GM19372 (cell line): ENCODE results near the gene HOMEZ.
"Not testable (repeated sequence)": the region's sequence is repeated elsewhere in the genome, so short reads cannot be mapped to it uniquely, and the experiment has no call there.

ENCODE experiments used
- ATAC-seq: cut with Tn5 transposase; IDR thresholded peaks from one replicate; pipeline ENCODE4 v1.9.1; 2021; ENCODE audit warnings: mild to moderate bottlenecking, low read depth, moderate library complexity; ENCODE audit not compliant: unreplicated experiment

The HOMEZ gene, protein sequence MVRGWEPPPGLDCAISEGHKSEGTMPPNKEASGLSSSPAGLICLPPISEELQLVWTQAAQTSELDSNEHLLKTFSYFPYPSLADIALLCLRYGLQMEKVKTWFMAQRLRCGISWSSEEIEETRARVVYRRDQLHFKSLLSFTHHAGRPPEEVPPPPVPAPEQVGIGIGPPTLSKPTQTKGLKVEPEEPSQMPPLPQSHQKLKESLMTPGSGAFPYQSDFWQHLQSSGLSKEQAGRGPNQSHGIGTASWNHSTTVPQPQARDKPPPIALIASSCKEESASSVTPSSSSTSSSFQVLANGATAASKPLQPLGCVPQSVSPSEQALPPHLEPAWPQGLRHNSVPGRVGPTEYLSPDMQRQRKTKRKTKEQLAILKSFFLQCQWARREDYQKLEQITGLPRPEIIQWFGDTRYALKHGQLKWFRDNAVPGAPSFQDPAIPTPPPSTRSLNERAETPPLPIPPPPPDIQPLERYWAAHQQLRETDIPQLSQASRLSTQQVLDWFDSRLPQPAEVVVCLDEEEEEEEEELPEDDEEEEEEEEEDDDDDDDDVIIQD

DNA sequence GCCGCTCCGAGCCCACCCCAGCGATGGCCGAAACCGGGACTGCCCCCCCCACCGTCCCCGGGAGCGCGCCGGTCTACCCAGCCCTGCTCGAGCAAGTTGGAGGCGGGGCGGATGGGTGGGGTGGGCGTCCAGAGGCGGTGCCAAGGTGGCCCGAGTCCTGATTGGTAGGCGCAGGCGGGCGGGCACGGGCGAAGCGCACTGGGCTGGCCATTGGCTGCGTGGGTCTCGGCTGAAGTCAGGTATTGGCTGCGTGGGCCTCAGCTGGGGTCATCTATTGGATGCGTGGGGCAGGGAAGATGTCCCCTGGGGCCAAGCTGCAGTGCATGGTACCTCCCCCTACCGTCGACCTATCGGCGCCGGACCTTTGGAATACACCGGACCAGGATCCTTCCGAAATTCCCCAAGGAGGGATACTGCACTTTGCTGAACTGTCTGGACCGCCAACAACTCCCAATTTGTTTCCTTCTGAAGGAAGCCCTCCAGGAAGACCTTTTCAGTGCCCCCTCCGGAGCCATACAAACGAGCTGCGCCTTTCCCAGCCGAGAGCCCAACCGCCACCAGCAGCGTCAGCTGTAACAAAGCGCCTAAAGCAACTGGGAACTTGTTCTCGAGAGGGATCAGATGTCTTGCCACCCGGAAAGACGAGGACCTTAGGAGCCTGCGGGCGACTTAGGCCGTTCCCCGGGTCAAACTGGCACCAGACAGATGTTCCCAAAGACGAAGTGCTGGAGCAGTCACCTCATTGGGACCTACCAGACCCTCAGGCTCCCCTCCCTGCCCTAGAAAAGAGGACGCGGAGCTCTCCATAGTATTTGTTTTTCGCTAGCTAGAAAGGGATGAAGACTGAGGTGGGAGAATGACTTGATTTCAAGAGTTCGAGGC, at the start of gene HOMEZ:
TSS of gene HOMEZ (minus strand) at position 113 of the 882 bp plus-strand sequence. CDS start 180 bp downstream, outside the sequence.
- ATAC-seq = peak; percentile 98

DNA sequence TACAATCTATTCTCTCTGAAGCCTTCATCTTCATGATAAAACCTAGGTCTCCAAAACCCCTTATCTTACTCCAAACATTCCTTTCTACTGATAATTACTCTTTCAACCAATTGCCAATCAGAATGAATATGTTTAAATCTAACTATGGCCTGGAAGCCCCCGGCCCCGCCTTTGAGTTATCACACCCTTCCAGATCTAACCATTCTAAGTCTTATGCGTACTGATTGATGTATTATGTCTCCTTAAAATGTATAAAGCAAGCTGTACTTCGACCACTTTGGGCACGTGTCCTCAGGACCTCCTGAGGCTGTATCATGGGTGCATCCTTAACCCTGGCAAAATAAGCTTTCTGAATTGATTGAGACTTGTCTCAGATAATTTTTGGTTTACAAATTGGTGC, 49.7 kb upstream of the HOMEZ start:
- no peak for ATAC-seq

- ATAC-seq = no peak
These were observed 42.2 kb upstream of the HOMEZ start for GRCh38 chr14:23327947-23328744.

DNA sequence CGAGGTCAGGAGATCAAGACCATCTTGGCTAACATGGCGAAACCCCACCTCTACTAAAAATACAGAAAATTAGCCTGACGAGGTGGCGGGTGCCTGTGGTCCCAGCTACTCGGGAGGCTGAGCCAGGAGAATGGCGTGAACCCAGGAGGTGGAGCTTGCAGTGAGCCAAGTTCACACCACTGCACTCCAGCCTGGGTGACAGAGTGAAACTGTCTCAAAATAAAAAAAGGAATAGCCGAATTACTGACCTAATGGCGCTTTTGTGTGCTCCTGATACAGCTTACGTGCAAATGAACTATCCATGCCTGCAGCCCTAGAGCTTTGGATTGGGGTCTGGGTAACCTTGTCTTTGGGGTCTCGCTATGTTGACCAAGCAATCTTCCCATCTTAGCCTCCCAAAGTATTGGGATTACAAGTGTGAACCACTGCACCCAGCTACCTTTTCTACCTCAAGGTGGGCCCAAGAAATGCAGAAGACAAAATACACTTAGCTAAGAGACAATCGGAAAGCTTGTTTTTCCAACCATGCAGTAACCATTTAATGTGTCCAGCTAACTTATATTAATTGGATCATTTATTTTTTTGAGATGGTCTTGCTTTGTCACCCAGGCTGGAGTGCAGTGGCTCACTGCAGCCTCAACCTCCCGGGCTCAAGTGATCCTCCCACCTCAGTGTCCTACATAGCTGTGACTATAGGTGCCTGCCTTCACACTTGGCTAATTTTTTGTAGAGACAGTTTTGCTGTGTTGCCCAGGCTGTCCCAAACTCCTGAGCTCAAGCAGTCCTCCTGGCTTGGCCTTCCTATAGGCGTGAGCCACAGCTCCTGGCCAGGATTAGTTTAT, 40.8 kb upstream of the HOMEZ start:
- ATAC-seq = no peak

DNA sequence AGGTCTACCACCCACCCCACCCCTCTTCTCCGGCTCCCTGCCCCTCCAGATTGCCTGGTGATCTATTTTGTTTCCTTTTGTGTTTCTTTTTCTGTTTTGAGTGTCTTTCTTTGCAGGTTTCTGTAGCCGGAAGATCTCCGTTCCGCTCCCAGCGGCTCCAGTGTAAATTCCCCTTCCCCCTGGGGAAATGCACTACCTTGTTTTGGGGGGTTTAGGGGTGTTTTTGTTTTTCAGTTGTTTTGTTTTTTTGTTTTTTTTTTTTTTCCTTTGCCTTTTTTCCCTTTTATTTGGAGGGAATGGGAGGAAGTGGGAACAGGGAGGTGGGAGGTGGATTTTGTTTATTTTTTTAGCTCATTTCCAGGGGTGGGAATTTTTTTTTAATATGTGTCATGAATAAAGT, 39.8 kb upstream of the HOMEZ start:
- not testable (repeated sequence) for ATAC-seq

GRCh38 chr14:23324993-23325392, 39.1 kb upstream of the HOMEZ start:
- ATAC-seq = no peak

DNA sequence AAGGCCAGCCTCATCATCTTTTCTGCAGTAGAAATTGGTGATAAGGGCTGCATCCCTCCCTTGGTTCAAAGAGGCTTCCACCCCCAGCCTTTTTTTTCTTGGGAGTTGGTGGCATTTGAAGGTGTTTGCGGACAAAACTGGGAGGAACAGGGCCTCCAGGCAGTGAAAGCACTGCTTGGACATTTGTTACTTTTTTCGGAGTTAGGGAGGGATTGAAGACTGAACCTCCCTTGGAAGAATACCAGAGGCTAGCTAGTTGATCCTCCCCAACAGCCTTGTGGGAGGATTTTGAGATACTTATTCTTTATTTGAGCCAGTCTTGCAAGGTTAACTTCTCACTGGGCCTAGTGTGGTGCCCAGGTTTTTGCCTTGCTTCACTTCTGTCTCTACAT, 38.5 kb upstream of the HOMEZ start:
- no peak for ATAC-seq

DNA sequence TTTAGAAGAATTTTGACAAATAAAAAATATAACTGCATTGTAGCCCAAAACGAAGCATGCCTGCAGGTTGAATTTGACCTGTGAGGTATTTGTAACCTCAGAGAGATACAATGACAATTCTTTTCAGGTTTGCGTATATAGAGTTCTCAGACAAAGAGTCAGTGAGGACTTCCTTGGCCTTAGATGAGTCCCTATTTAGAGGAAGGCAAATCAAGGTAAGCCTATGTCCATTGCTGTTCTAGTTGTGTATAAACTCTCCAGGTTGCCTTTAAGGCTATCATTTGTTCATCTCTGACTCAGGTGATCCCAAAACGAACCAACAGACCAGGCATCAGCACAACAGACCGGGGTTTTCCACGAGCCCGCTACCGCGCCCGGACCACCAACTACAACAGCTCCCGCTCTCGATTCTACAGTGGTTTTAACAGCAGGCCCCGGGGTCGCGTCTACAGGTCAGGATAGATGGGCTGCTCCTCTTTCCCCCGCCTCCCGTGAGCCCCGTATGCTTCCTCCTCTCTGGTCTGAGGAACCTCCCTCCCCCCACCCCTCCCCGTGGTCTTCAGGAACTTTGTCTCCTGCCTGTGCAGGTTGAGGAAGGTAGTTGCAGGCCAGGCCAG, 38.0 kb upstream of the HOMEZ start:
- ATAC-seq = no peak

GRCh38 chr14:23322568-23323517, 36.9 kb upstream of the HOMEZ start:
- ATAC-seq = no peak

- ATAC-seq = peak; percentile 5
These were observed 35.9 kb upstream of the HOMEZ start for GRCh38 chr14:23321572-23322547.

DNA sequence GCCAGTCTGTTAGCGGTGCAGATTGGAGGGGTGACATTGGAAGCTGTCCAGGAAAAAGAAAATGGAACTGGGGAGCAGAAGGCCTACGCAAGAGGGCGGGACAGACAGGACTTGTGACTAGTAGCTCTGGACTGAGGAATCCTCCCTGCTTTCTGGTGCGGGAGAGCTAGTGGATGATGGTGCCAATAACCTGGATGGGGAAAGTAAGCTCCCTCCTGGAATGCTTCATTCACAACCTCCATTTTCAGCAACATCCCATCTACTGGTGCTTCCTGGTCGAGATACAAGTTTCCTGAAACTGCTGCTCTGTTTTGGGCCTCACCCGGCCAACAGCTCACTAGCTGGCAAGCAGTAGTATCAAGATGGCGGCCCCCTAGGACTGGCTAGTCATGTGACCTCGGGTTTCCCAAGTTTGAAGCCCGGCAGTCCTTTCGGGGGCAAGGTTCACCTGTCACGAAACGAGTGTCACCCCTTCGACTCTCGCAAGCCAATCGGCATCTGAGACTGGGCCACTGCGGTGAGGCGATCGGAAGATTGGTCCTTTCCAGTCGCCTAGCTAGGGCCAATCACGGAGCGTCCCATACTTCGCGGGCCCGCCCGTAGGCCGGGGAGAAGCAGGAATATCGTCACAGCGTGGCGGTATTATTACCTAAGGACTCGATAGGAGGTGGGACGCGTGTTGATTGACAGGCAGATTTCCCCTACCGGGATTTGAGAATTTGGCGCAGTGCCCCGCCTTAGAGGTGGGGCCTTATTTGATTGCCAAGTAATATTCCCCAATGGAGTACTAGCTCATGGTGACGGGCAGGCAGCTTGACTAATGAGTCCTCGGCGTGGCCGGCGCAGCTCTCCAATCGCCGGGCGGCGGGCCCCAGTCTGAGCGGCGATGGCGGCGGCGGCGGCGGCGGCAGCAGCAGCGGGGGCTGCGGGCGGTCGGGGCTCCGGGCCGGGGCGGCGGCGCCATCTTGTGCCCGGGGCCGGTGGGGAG, 34.9 kb upstream of the HOMEZ start, which contains the start of gene PABPN1:
TSS of gene PABPN1 (plus strand) at position 874 of the 988 bp plus-strand sequence. CDS start at position 887, 13 bp downstream.
- ATAC-seq = peak; percentile 85

DNA sequence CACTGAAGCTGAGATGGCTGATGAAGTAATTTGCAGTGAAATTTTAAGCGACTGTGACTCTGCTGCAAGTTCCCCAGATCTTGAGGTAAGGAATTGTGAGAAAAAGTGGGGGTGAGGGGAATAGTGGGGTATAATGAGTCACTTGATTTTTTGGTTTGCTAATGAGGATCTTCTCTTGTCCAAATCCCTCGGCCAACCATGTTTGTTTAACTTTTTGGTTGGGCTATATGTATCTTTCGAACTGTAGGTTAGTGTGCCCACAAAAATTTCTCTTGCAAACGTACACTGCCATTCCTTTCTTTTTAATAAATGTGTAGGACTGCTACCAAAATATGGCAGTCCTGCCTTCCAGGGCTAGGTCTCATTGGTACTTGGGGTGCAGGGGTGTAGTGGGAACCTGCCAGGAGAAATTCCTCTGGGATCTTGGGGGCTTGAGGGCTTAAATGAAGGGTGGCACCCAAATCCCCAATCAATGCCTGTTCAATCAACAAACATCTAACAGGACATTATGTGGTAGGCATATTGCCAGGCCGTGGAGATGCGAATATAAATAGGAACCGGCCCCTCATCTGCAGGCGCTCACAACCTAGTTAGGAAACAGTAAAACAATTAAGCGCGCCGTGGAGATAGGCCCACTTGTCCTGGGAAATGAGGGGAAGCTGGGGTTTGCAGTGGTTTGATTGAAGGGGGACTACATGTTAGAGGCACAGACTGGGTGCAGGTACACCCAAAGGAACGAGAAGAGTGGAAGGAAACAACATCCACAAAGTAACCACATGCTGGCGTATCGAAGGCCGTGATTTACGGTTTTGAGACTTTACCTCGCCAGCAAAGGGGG, 34.0 kb upstream of the HOMEZ start:
- no peak for ATAC-seq

DNA sequence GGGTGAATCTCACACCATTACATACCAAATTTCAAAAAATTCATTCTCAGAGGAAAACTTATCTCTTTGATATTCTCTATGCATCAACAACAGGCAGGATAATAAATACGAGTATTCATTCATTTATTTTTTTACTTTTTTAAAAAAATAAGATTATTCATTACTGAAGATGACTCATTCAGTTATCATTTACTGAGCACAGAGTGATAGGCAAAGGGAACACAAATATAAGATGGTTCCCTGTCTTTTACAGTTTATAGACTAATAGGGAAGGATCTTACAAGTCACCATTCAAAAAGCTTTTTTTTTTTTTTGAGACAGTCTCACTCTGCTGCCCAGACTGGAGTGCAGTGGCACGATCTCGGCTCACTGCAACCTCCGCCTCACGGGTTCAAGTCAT, 30.4 kb upstream of the HOMEZ start:
- ATAC-seq = no peak

DNA sequence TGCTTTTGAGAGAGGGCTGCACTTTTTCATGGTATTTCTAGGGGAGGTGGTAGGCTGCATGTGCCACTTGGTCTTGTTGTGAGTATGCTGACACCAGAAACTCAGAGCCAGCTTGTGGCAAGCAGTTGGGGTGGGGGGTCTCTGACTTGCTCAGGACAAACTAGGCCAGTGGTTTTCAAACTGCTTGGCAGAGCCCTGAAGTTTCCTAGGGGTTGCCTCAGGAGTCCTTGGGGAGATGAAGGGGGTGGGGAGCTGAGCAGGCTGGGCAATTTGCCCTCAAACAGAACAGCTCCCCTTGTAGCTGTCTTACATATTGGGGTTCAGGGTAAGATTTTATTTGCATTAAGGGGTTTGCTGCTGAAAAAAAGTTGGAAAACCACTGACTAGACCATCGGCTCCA, 24.6 kb upstream of the HOMEZ start:
- no peak for ATAC-seq
